Measurements from ENCODE around the gene CCL11.

DNA sequence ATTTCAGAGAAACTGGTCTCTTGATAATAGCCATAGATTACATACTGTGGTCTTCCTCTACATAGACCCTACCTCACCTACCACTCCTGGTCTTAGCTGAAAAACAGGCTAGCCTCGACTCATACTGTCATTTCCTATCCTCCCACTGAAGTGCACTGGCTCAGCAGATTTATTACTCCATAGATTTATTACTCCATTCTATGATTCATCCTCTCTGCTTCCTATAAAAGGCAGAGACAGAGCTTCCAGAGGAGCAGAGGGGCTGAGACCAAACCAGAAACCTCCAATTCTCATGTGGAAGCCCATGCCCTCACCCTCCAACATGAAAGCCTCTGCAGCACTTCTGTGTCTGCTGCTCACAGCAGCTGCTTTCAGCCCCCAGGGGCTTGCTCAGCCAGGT, 15.6 kb upstream of the CCL11 start, which contains the start of gene CCL7:
- no peak for TF ChIP-seq CTCF (IDR thresholded peaks at IDR 0.05)
- TF ChIP-seq POLR2A (IDR thresholded peaks at IDR 0.05), result no peak
